GM10266 (cell line): ENCODE data around the gene SBF1.
"Not testable (repeated sequence)": the region's sequence is repeated elsewhere in the genome, so short reads cannot be mapped to it uniquely, and the experiment has no call there.

ENCODE experiments used
- DNase-seq: peaks from one replicate; pipeline ENCODE4 v3.0.0; 2012; ENCODE audit errors: extremely low spot score
- CTCF ChIP-seq: IDR thresholded peaks from 2 replicates; pipeline ENCODE4 v1.5.1; 2012; ENCODE audit warnings: mild to moderate bottlenecking, low read depth; ENCODE audit not compliant: control insufficient read depth, insufficient read depth; ENCODE audit errors: missing control alignments

The SBF1 gene

DNA sequence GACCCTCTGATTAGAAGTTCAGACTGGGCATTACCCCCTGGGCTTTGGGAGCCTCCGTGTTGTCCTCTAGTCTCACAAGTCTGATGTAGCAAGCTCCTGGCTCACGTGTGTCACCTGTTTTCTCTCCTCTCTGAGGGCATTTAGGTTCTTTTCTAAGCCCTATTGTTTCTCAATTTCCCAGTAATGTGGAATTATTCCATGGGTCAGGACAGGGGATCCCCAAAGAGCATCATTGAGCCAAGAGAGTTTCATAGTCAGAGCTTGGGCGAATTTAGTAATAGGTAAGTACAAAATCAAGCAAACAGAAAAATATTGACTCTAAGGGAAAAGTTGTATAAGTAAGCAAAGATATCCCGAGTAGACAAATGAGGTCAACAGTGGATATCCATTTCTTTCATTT is 74.4 kb downstream of the SBF1 start:
- DNase-seq: no peak
- no peak for TF ChIP-seq CTCF

- peak; percentile 58 for DNase-seq
- TF ChIP-seq CTCF: peak; percentile 71
Observed at GRCh38 chr22:50399751-50400331, 75.0 kb downstream of the SBF1 start.

DNA sequence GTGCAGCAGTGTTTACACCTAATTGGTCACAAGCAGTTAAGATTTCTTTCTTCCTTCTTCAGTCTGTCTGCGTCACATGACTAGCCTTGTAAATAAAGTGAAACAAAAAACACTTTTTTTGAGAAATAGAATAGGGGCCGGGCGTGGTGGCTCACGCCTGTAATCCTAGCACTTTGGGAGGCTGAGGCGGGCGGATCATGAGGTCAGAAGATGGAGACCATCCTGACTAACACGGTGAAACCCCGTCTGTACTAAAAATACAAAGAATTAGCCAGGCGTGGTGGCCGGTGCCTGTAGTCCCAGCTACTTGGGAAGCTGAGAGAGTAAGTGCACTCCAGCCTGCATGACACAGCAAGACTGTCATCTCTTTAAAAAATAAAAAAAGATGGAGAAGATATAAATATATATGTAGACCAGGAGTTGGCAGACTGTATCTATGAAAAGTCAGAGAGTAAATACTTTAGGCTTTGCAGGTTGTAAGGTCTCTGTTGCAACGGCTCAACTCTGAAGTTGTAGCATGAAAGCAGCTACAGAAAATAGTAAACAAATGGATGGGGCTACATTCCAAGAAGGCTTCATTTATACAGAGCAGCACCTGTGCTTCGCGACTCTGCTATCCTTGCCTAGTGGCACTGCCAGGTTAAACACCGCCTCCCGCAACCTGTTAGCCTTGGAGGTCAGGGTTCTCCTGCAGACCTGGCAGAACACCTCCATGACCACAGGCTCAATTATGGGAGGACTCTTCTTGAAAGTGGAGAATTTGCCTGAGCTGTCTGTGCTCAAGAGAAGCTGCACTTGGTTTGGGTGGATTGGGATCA is 75.8 kb downstream of the SBF1 start:
- DNase-seq: no peak

GRCh38 chr22:50397371-50398060 is 77.3 kb downstream of the SBF1 start:
- not testable (repeated sequence) for DNase-seq

More for the DNA sequence above, 75.8 kb downstream of the SBF1 start:
- TF ChIP-seq CTCF: no peak

GRCh38 chr22:50396751-50397370 is 78.0 kb downstream of the SBF1 start:
- no peak for DNase-seq
- no peak for TF ChIP-seq CTCF
